HEK293 (cell line): Measurements from ENCODE around the gene RAP1A.

Source experiments
- CTCF ChIA-PET: fragments of 350-600 bp; formaldehyde crosslinking; extraction: SDS; loops from one replicate; lab custom pipeline; 2021; ENCODE audit warnings: antibody characterized with exemption; lab: Yijun Ruan, JAX
- POLR2A ChIA-PET: fragments of 300-600 bp; formaldehyde crosslinking; extraction: SDS; loops from one replicate; lab custom pipeline; 2020; ENCODE audit warnings: antibody characterized with exemption, inconsistent platforms; lab: Yijun Ruan, JAX
- H3K27ac ChIP-seq: fragments of 200-500 bp; sonication (Bioruptor generic); 2 replicates; pipeline ENCODE4 v1.5.1; 2014; ENCODE audit warnings: low read depth, low read length, control low read depth, inconsistent platforms; ENCODE audit errors: extremely low read depth
- H3K36me3 ChIP-seq, 2 experiments: fragments of 200-500 bp in 1 of 2; sonication (Bioruptor generic) in 1 of 2; 1 replicate in 1 of 2; 2 replicates in 1 of 2; pipeline ENCODE4 v1.5.1; 2014 to 2017; ENCODE audit warnings: inconsistent platforms in 2 of 2, low read length in 2 of 2; ENCODE audit not compliant: control insufficient read depth in 2 of 2, insufficient read depth in 1 of 2
- H3K4me1 ChIP-seq: fragments of 200-500 bp; sonication (Bioruptor generic); 2 replicates; pipeline ENCODE4 v1.5.1; 2014; ENCODE audit warnings: mild to moderate bottlenecking, low read length, inconsistent platforms; ENCODE audit not compliant: control insufficient read depth, insufficient read depth
- H3K4me3 ChIP-seq: 2 replicates; pipeline ENCODE4 v1.5.1; 2011; ENCODE audit warnings: low read depth, mild to moderate bottlenecking, control low read depth, low read length, moderate library complexity
- H3K9me3 ChIP-seq: fragments of 200-500 bp; sonication (Bioruptor generic); 2 replicates; pipeline ENCODE4 v1.5.1; 2014; ENCODE audit warnings: low read depth, low read length, inconsistent platforms; ENCODE audit not compliant: control insufficient read depth, insufficient read depth
- PRDM2 ChIP-seq: fragments of 450-650 bp; formaldehyde crosslinking; IDR thresholded peaks from 2 replicates; pipeline ENCODE4 v1.5.1; 2016; ENCODE audit warnings: missing biosample characterization, missing genetic modification characterization, borderline replicate concordance
- ZBTB26 ChIP-seq: fragments of 450-650 bp; formaldehyde crosslinking; optimal IDR thresholded peaks from 2 replicates; pipeline ENCODE3; 2016; ENCODE audit warnings: missing biosample characterization, mild to moderate bottlenecking, missing genetic modification characterization
- ZNF133 ChIP-seq: fragments of 450-650 bp; formaldehyde crosslinking; IDR thresholded peaks from 2 replicates; pipeline ENCODE4 v1.5.1; 2016; ENCODE audit warnings: missing biosample characterization, missing genetic modification characterization
- ZNF16 ChIP-seq: fragments of 450-650 bp; formaldehyde crosslinking; IDR thresholded peaks from 2 replicates; pipeline ENCODE4 v1.5.1; 2016; ENCODE audit warnings: low read depth, missing biosample characterization, missing genetic modification characterization
- ZNF19 ChIP-seq: fragments of 450-650 bp; formaldehyde crosslinking; IDR thresholded peaks from 2 replicates; pipeline ENCODE4; 2016; ENCODE audit warnings: missing biosample characterization, missing genetic modification characterization, low read depth
- ZNF223 ChIP-seq: fragments of 450-650 bp; formaldehyde crosslinking; IDR thresholded peaks from 2 replicates; pipeline ENCODE4 v1.5.1; 2016; ENCODE audit warnings: missing biosample characterization, missing genetic modification characterization
- ZNF311 ChIP-seq: fragments of 450-650 bp; formaldehyde crosslinking; IDR thresholded peaks from 2 replicates; pipeline ENCODE4 v1.5.1; 2017; ENCODE audit warnings: missing biosample characterization, missing genetic modification characterization, borderline replicate concordance
- ZNF324 ChIP-seq: fragments of 450-650 bp; formaldehyde crosslinking; IDR thresholded peaks from 2 replicates; pipeline ENCODE4 v1.5.1; 2016; ENCODE audit warnings: missing biosample characterization, missing genetic modification characterization
- ZNF350 ChIP-seq: fragments of 450-650 bp; formaldehyde crosslinking; IDR thresholded peaks from 2 replicates; pipeline ENCODE4 v1.5.0; 2017; ENCODE audit warnings: missing biosample characterization, mild to moderate bottlenecking, missing genetic modification characterization
- ZNF404 ChIP-seq: fragments of 450-650 bp; formaldehyde crosslinking; IDR thresholded peaks from 2 replicates; pipeline ENCODE4 v1.5.1; 2017; ENCODE audit warnings: missing biosample characterization, missing genetic modification characterization
- ZNF561 ChIP-seq: fragments of 450-650 bp; IDR thresholded peaks from 2 replicates; pipeline ENCODE4 v1.5.1; 2018; ENCODE audit warnings: missing biosample characterization, missing genetic modification characterization, borderline replicate concordance
- ZNF629 ChIP-seq: fragments of 450-650 bp; formaldehyde crosslinking; IDR thresholded peaks from 2 replicates; pipeline ENCODE4 v1.5.1; 2017; ENCODE audit warnings: missing biosample characterization, missing genetic modification characterization
- ZNF660 ChIP-seq: fragments of 450-650 bp; IDR thresholded peaks from 2 replicates; pipeline ENCODE4 v1.5.1; 2018; ENCODE audit warnings: missing biosample characterization, mild to moderate bottlenecking, missing genetic modification characterization
- ZNF76 ChIP-seq: fragments of 450-650 bp; formaldehyde crosslinking; IDR thresholded peaks from 2 replicates; pipeline ENCODE4; 2016; ENCODE audit warnings: low read depth, missing biosample characterization, missing genetic modification characterization, borderline replicate concordance
- ZNF776 ChIP-seq: fragments of 450-650 bp; formaldehyde crosslinking; IDR thresholded peaks from 2 replicates; pipeline ENCODE4 v1.5.0; 2017; ENCODE audit warnings: missing biosample characterization, missing genetic modification characterization, borderline replicate concordance
- TF ChIP-seq, protein P1 (sequence below): fragments of 450-650 bp; formaldehyde crosslinking; IDR thresholded peaks from 2 replicates; pipeline ENCODE4 v1.5.1; 2016; ENCODE audit warnings: missing biosample characterization, missing genetic modification characterization
- TF ChIP-seq, protein P2 (sequence below): fragments of 450-650 bp; formaldehyde crosslinking; IDR thresholded peaks from 2 replicates; pipeline ENCODE4 v1.5.1; 2016; ENCODE audit warnings: missing biosample characterization, missing genetic modification characterization, low read depth

The RAP1A gene

DNA sequence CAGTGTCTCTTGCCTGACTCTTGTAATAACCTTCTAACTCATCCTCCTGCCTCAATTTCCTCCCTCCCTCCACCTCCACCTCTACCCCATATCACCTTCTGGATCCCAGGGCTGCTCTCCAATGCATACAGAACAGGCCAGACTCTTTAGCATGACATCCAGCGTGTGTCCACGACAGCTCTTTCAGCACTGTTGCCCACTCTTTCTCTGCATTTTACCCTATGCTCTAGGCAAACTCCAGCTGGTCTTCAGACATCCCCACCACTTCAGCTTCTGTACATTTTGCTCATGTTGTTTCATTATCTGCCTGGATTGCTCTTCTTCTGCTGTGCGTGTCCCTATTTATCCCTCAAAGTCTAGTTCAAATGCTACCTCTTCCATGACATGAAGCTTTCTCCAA, 114.8 kb downstream of the RAP1A start (continued):
- TF ChIP-seq PRDM2 = no peak
- TF ChIP-seq, protein P1, sequence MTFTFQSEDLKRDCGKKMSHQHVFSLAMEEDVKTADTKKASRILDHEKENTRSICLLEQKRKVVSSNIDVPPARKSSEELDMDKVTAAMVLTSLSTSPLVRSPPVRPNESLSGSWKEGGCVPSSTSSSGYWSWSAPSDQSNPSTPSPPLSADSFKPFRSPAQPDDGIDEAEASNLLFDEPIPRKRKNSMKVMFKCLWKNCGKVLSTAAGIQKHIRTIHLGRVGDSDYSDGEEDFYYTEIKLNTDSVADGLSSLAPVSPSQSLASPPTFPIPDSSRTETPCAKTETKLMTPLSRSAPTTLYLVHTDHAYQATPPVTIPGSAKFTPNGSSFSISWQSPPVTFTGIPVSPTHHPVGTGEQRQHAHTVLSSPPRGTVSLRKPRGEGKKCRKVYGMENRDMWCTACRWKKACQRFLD (tag by site-specific recombination) = no peak
- TF ChIP-seq ZNF561 = no peak

DNA sequence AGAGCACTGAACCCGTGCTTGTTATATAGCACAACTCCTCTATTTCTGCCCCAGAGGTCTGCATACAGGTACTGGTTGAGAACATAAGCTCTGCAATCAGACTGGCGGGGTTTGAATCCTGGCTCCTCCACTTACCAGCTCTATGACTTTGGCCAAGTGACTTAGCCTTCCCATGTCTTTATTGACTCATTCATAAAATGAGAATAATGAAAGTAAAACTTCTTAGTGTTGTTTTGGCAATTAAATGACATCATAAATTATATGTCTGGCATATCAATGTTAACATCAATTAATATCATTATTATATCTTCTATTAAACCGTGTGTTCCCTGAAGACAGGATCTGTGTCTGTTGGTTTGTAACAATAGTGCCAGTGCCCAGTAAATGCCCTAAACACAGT, 115.3 kb downstream of the RAP1A start:
- POLR2A ChIA-PET = no interaction called here
- no peaks in the 10 kb centered on the region for H3K9me3 ChIP-seq
- H3K36me3 ChIP-seq = no peaks in the 10 kb centered on the region
- no peak overlapping the region for H3K4me3 ChIP-seq
- no peak overlapping the region for H3K27ac ChIP-seq
- H3K4me1 ChIP-seq = peaks cover 21% of the 10 kb centered on the region
- CTCF ChIA-PET = interaction anchor here (1.4 to 6.0 kb wide), 3 partner anchors 11 to 21 kb away, joined by 3 to 44 read pairs (median 4); no protein-coding TSS in a partner anchor
- TF ChIP-seq ZBTB26 = no peak
- no peak for TF ChIP-seq ZNF660 (tag by site-specific recombination)
- no peak for TF ChIP-seq ZNF776 (tag by site-specific recombination)
- no peak for TF ChIP-seq ZNF311 (tag by site-specific recombination)
- TF ChIP-seq, protein P2, sequence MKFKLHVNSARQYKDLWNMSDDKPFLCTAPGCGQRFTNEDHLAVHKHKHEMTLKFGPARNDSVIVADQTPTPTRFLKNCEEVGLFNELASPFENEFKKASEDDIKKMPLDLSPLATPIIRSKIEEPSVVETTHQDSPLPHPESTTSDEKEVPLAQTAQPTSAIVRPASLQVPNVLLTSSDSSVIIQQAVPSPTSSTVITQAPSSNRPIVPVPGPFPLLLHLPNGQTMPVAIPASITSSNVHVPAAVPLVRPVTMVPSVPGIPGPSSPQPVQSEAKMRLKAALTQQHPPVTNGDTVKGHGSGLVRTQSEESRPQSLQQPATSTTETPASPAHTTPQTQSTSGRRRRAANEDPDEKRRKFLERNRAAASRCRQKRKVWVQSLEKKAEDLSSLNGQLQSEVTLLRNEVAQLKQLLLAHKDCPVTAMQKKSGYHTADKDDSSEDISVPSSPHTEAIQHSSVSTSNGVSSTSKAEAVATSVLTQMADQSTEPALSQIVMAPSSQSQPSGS (tag by site-specific recombination) = peak; percentile 69; the same call in 1 of the 2 replicates
- no peak for TF ChIP-seq ZNF16 (tag by site-specific recombination)
- TF ChIP-seq ZNF76 (tag by site-specific recombination) = no peak
- no peak for TF ChIP-seq ZNF223 (tag by site-specific recombination)
- TF ChIP-seq ZNF324 (tag by site-specific recombination) = no peak

- Histone ChIP-seq H3K9me3 (no peaks in the 10 kb centered on the region), H3K4me3 (no peak overlapping the region), H3K36me3 (no peaks in the 10 kb centered on the region), H3K27ac (no peak overlapping the region), H3K4me1 (peaks cover 21% of the 10 kb centered on the region)
- CTCF ChIA-PET = interaction anchor here (1.4 to 6.0 kb wide), 6 partner anchors 10 to 227 kb away, joined by 3 to 44 read pairs (median 6); no protein-coding TSS in a partner anchor
- POLR2A ChIA-PET = interaction anchor here (1.0 kb wide), 1 partner anchor 20 kb away, joined by 3 read pairs; no protein-coding TSS in a partner anchor
- TF ChIP-seq ZNF133 (tag by site-specific recombination) = no peak
- TF ChIP-seq ZNF776 (tag by site-specific recombination) = no peak
- no peak for TF ChIP-seq ZNF404 (tag by site-specific recombination)
- TF ChIP-seq ZNF19 (tag by site-specific recombination) = no peak
- TF ChIP-seq ZNF350 (tag by site-specific recombination) = no peak
- TF ChIP-seq ZNF629 (tag by site-specific recombination) = no peak
- TF ChIP-seq PRDM2 = no peak
Measured at GRCh38 chr1:111735321-111735720, 115.7 kb downstream of the RAP1A start.
